HG03457 (cell line): ENCODE measurements around the gene ZIC2.
"Not testable (repeated sequence)": the region's sequence is repeated elsewhere in the genome, so short reads cannot be mapped to it uniquely, and the experiment has no call there.

Source experiments
- ATAC-seq: cut with Tn5 transposase; IDR thresholded peaks from one replicate; pipeline ENCODE4 v1.9.1; 2021; ENCODE audit warnings: moderate number of reproducible peaks; ENCODE audit not compliant: unreplicated experiment

Gene ZIC2

GRCh38 chr13:99981735-99982035 lies at the start of gene ZIC2:
ZIC2 (plus strand) TSS chr13:99981784; CDS start chr13:99982065, 281 bp downstream.
- no peak for ATAC-seq

DNA sequence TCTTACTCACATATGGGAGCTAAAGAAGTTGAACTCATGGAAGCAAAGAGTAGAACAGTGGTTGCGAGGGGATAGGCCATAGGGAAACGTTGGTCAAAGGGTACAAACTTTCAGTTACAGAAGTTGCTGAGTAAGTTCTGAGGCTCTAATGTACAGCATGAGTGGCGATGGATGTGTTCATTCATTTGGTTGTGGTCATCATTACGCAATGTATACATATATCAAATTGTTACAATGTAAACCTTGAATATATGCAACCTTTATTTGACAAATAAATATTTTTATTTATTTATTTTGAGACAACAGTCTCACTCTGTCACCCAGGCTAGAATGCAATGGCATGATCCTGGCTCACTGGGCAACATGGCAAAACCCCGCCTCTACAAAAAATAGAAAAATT lies 48.7 kb upstream of the ZIC2 start:
- no peak for ATAC-seq

DNA sequence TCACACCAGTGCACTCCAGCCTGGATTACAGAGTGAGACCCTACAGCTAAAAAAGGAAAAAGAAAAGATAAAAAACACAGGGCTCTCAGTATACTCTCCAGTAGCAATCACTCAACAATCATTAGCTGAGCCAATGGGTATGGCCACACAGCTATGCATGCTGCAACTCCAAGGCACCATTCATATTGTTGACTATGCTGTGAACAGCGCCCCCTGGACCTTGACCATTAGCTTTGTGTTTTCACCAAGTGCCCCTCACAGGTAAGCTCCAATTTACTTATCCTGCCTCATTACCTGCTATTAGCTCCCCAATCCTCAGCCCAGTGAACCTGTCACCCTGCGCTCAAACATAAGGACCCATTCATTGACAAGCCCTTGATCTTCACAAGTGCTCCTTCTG lies 45.8 kb upstream of the ZIC2 start:
- ATAC-seq: no peak

DNA sequence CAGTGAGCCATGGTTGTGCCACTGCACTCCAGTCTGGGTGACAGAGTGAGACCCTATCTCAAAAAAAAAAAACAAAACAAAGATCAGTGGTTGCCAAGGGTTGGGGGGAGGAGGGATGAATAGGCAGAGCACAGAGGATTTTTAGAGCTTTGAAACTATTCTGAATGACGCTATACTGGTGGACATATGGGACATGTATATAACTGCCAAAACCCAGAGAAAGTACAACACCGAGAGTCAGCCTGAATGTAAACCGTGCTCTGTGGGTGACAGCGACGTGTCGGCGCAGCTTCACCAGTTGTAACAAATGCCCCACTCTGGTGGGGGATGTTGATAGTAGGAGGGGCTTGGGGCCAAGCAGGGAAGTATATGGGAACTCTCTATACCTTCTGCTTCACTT lies 42.9 kb upstream of the ZIC2 start:
- no peak for ATAC-seq

DNA sequence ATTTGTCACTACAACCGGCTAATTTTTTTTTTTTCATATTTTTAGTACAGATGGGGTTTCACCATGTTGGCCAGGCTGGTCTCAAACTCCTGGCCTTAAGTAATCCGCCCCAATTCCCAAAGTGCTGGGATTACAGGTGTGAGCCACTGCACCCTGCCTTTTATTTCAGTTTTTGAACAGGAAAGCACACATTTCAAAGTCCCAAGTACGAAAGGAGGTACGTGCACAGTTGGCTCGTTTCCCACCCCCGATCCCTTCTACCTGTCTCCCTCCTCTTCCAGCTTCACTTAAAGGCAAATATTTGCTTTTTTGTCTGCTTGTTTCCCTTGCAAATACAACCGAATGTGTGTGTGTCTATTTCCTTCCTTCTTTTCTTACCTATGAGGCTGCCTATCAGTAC lies 40.5 kb upstream of the ZIC2 start:
- ATAC-seq: no peak

DNA sequence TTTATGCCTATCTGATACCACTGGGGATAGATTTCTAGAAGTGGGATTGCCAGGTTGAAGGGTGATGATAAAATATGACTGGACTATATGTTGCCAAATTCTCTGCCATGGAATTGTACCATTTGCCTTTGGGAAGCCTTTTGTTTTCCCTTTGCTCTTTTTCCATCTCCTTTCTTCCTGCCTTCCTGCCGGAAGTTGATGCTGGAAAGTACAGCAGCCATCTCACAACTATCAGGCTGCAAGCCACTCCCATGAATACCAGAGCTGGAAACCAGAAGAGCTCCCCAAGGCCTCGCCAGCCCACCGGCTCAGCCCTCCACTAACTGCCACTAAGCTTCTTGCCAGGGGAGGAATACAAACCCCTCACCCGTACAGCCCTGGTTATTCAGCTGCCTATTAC lies 39.7 kb upstream of the ZIC2 start:
- ATAC-seq: no peak

DNA sequence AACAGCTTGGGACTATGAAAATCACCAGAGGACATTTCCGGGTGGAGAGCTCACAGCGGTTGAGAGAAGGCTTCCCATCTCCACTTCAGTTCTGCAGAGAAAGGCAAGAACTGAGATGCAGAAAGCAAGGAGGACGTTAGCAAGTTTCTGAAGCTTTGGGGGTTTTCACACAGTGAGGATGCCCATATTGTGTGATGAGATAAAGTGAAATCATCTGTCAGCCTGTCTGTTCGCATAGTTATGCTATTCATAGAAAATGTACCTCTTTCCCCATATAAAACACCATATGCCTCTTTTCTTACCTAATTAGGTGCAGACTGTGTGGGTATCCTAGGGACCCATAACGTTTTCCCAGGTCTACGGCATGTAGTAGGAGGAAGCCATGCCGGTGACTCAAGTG lies 37.5 kb upstream of the ZIC2 start:
- no peak for ATAC-seq

DNA sequence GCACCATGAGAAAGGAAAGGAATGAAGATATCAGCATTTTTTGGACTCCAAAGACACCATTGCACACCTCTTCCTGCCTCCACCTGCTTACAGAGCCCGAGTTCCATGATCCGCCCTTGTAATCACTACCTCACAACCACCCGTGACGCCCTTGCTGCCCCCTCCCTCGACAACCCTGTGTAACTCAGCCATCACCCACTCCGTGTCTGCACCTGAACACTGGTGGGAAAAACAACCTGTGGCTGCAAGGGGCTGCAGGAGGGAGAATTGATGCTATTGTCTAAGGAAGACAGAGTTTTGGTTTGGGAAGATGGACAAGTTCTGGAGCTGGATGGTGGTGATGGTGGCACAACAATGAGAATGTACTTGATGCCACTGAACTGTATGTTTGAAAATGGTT lies 37.0 kb upstream of the ZIC2 start:
- no peak for ATAC-seq

- ATAC-seq: not testable (repeated sequence)
Measured at GRCh38 chr13:99945515-99945914, 36.1 kb upstream of the ZIC2 start.

GRCh38 chr13:99947666-99948065 lies 33.9 kb upstream of the ZIC2 start:
- no peak for ATAC-seq

- no peak for ATAC-seq
Measured at GRCh38 chr13:99948411-99948810, 33.2 kb upstream of the ZIC2 start.

GRCh38 chr13:99948907-99949678 lies 32.5 kb upstream of the ZIC2 start:
- no peak for ATAC-seq

DNA sequence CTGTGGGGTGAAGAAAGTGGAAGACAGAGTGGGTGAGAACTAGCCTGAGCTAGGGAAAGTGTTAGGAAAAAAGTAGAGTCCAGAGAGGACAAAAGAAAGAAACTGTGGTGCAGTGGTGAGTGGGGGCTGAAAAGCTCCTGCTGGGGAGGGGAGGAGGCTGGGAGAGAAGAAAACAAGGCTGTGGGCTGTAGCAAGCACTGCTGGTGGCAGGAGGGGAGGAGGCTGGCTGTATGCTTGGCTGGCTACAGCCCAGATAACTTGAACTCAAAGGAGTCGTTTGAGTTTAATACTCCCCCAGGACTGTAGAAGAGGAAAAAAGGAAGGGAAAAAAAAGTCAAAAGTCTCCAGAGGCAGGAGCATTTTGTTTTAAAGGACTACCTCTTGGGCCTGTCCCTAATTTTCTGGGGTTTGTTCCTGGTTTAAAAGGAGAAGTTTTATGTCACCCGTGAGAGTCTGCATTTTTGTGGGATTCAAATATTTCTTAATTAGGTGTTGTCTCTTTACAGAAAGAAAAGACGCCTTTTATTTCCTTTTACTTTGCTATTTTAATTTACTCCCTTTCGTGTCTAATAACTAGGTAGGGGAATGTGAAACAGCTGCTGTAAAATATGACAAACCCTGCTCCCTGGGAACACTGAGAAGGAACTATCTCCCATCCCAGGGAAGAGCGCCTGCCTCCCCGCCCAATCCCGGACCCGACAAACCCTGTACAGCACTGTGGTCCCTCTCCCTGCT lies 31.7 kb upstream of the ZIC2 start:
- no peak for ATAC-seq

DNA sequence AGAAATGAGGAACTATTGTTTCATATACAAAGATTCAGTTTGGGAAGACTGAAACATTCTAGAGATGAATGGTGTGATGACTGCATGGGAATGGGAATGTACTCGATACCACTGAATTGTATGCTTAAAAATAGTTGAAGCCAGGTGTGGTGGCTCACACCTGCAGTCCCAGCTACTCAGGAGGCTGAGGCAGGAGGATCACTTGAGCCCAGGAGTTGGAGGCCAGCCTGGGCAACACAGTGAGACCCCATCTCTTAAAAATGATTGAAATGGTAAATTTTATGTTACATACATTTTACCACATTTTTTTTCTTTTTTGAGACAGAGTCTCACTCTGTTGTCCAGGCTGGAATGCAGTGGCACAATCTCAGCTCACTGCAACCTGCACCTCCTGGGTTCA lies 29.9 kb upstream of the ZIC2 start:
- ATAC-seq: not testable (repeated sequence)

DNA sequence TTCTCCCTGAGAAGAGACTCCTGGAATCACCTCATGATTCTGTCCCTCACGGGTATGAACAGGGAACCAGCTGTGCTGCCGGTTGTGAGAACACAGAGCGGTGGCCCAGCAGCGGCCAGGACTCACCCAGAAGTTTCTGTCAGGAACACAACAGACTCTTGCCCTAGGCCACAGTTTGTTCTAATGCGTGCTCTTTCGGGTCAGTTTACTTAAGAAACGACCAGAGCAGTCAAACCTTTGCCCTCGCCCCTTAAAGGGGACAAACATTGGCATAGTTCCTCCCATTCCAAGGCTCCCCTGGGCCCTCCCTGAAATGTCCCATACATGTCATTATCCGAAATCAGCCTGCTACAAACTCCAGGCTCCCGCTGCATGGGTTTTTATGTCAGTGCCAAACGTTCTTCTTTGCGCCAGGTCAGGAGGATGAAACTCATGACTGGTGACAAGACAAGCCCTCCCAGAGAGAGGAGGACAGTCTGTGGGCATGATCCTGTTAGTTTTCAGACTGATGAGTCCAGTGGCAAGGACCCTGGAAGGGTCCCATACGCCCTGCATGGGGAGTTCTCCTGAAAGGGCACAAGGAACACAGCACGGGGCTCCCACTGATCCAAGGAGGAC lies 28.3 kb upstream of the ZIC2 start:
- no peak for ATAC-seq

GRCh38 chr13:99955107-99955746 lies 26.4 kb upstream of the ZIC2 start:
- ATAC-seq: no peak

- no peak for ATAC-seq
Measured at GRCh38 chr13:99955747-99956472, 25.7 kb upstream of the ZIC2 start.

DNA sequence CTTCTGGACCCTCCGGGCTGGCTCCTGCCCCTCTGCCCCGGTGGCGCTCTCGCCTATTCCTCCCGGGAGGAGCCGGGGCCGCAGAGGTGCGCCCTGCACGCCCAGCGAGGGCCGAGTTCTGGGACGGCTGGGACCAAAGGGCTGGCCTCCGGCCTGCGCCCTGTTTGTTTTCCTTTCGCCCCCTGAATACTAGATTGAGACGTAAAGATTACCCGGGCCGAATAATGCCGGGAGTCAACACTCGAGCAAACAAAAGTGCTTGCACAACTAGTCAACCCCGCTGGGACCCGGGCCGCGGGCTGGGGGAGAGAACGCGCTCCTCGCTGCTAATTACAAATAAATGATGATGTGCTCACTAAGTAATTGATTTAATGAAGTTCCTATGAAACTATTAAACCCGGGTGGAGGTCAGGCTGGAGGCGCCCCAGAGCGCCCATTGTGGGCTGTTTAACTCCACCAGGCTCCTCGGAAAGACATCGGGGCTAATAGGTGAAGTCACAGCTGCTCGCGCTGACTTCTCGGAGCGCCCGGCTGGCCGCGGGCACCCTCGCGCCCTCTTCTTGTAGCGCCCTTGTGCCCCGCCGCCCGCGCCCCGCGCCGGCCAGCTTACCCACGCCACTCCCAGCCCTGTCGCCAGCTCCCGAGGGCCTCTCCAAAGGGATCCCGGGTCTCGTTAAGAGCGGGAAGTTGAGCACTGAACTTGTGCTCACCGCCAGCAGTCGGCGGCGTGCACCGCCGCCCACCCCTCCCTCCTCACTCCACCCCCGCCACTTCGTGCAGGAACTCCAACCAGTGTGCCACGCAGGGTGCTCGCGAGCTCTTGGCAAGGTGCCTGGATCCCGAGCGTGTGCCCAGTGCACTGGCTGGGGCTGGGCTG lies 24.9 kb upstream of the ZIC2 start:
- ATAC-seq: no peak

DNA sequence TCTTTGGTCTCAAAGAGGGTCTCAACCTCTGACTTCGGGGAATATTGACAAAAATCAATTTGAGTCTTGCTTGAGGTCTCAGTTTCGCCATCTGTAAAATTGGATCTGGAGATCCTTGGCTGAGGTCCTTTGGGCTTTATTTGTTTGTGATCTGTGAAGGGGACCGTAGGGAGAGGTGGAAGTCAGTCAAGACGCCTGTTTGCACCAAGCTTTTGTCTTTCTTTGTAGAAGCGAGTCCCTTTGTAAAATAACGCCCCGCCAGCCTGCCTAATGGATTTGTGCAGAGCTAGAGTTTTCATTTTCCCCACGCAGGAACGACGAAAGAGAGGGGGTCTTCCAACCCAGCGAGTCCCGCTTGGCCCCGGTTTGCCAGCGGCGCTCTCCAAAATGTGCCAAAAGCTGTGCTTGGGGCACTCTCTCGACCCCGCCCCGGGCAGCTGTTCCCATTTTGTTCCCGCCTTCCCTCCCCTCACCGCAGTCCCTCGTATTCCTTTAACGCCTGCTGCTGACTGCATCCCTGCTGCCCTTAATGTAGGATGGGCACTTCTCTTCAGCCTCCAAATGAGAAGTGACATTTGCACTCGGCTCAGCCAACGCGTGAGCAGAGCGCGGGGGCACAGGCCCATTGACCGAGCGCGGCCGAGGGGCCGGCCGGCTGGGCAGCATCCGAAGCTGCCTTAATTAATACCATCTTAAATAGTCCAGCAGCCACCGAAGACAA lies 23.0 kb upstream of the ZIC2 start:
- ATAC-seq: no peak
